Muscle layer of colon (tissue), 2 donors: ENCODE data around the gene TRMT10B.
"Not testable (repeated sequence)": the region's sequence is repeated elsewhere in the genome, so short reads cannot be mapped to it uniquely, and the experiment has no call there.

ENCODE experiments used
- H3K27ac ChIP-seq: one replicate; pipeline ENCODE4 v1.7.0; 2013; ENCODE audit warnings: low read depth, mild to moderate bottlenecking, low read length, moderate library complexity
- H3K27me3 ChIP-seq, 2 donors: one replicate each; pipeline ENCODE4 v1.7.0; 2013; ENCODE audit warnings: low read length in 2 of 2, mild to moderate bottlenecking in 2 of 2; ENCODE audit not compliant: insufficient read depth in 2 of 2, control insufficient read depth in 1 of 2
- H3K36me3 ChIP-seq: one replicate; pipeline ENCODE4 v1.7.0; 2013; ENCODE audit warnings: mild to moderate bottlenecking, low read length; ENCODE audit not compliant: insufficient read depth
- H3K4me1 ChIP-seq: one replicate; pipeline ENCODE4 v1.7.0; 2013; ENCODE audit warnings: mild to moderate bottlenecking, low read length; ENCODE audit not compliant: insufficient read depth
- H3K4me3 ChIP-seq, 2 donors: one replicate each; pipeline ENCODE4 v1.7.0; 2013; ENCODE audit warnings: low read length in 2 of 2, low read depth in 1 of 2, mild to moderate bottlenecking in 1 of 2, moderate library complexity in 1 of 2
- H3K9ac ChIP-seq: one replicate; pipeline ENCODE4 v1.7.0; 2013; ENCODE audit warnings: low read length
- H3K9me3 ChIP-seq: one replicate; pipeline ENCODE4 v1.7.0; 2013; ENCODE audit warnings: mild to moderate bottlenecking, low read length
- donor health status: abdominal sarcoma.
- donor health status: Adenocarcinoma of cecum.

The TRMT10B gene

GRCh38 chr9:37732086-37732741, 21.4 kb upstream of the TRMT10B start:
- Histone ChIP-seq H3K27ac (no peak overlapping the region), H3K4me1 (no peaks in the 10 kb centered on the region), H3K27me3 (no peaks in the 10 kb centered on the region), H3K9me3 (no peaks in the 10 kb centered on the region), H3K36me3 (no peaks in the 10 kb centered on the region), H3K9ac (no peak overlapping the region), H3K4me3 (no peak overlapping the region)

GRCh38 chr9:37732952-37733351, 20.7 kb upstream of the TRMT10B start:
- no peak overlapping the region for H3K9ac ChIP-seq
- no peak overlapping the region for H3K27ac ChIP-seq
- H3K4me3 ChIP-seq = no peak overlapping the region
- no peaks in the 10 kb centered on the region for H3K27me3 ChIP-seq
- H3K4me1 ChIP-seq = no peaks in the 10 kb centered on the region
- H3K9me3 ChIP-seq = no peaks in the 10 kb centered on the region
- H3K36me3 ChIP-seq = no peaks in the 10 kb centered on the region

GRCh38 chr9:37739222-37739621, 14.4 kb upstream of the TRMT10B start:
- no peaks in the 10 kb centered on the region for H3K27me3 ChIP-seq
- no peaks in the 10 kb centered on the region for H3K36me3 ChIP-seq
- no peaks in the 10 kb centered on the region for H3K9me3 ChIP-seq
- no peak overlapping the region for H3K4me3 ChIP-seq
- H3K9ac ChIP-seq = no peak overlapping the region
- no peak overlapping the region for H3K27ac ChIP-seq
- H3K4me1 ChIP-seq = no peaks in the 10 kb centered on the region

GRCh38 chr9:37740128-37740527, 13.5 kb upstream of the TRMT10B start:
- no peak overlapping the region for H3K27ac ChIP-seq
- H3K9ac ChIP-seq = no peak overlapping the region
- no peaks in the 10 kb centered on the region for H3K4me1 ChIP-seq
- H3K4me3 ChIP-seq = no peak overlapping the region
- H3K36me3 ChIP-seq = no peaks in the 10 kb centered on the region
- H3K9me3 ChIP-seq = no peaks in the 10 kb centered on the region
- no peaks in the 10 kb centered on the region for H3K27me3 ChIP-seq

- H3K27ac ChIP-seq = no peak overlapping the region
- H3K27me3 ChIP-seq = no peaks in the 10 kb centered on the region
- no peak overlapping the region for H3K9ac ChIP-seq
- no peak overlapping the region for H3K4me3 ChIP-seq
- no peaks in the 10 kb centered on the region for H3K36me3 ChIP-seq
- H3K9me3 ChIP-seq = no peaks in the 10 kb centered on the region
- H3K4me1 ChIP-seq = no peaks in the 10 kb centered on the region
Measured at GRCh38 chr9:37740631-37741328, 12.8 kb upstream of the TRMT10B start.

- H3K4me3 ChIP-seq = no peak overlapping the region
- H3K9me3 ChIP-seq = no peaks in the 10 kb centered on the region
- no peaks in the 10 kb centered on the region for H3K4me1 ChIP-seq
- H3K36me3 ChIP-seq = no peaks in the 10 kb centered on the region
- no peak overlapping the region for H3K9ac ChIP-seq
- no peaks in the 10 kb centered on the region for H3K27me3 ChIP-seq
- no peak overlapping the region for H3K27ac ChIP-seq
Measured at GRCh38 chr9:37745970-37746369, 7.6 kb upstream of the TRMT10B start.

- Histone ChIP-seq H3K9me3 (no peaks in the 10 kb centered on the region), H3K4me3 (no peak overlapping the region), H3K27me3 (no peaks in the 10 kb centered on the region), H3K27ac (no peak overlapping the region), H3K36me3 (no peaks in the 10 kb centered on the region), H3K4me1 (no peaks in the 10 kb centered on the region), H3K9ac (no peak overlapping the region)
Measured at GRCh38 chr9:37746448-37747270, 6.9 kb upstream of the TRMT10B start.

GRCh38 chr9:37747271-37747753, 6.3 kb upstream of the TRMT10B start:
- no peak overlapping the region for H3K9ac ChIP-seq
- no peak overlapping the region for H3K4me3 ChIP-seq
- H3K4me1 ChIP-seq = no peaks in the 10 kb centered on the region
- no peak overlapping the region for H3K27ac ChIP-seq
- no peaks in the 10 kb centered on the region for H3K27me3 ChIP-seq
- no peaks in the 10 kb centered on the region for H3K9me3 ChIP-seq
- no peaks in the 10 kb centered on the region for H3K36me3 ChIP-seq

GRCh38 chr9:37749129-37749528, 4.5 kb upstream of the TRMT10B start:
- H3K9me3 ChIP-seq = no peaks in the 10 kb centered on the region
- H3K27ac ChIP-seq = no peak overlapping the region
- no peaks in the 10 kb centered on the region for H3K27me3 ChIP-seq
- H3K36me3 ChIP-seq = no peaks in the 10 kb centered on the region
- H3K4me1 ChIP-seq = peaks cover under 1% of the 10 kb centered on the region
- H3K9ac ChIP-seq = no peak overlapping the region
- no peak overlapping the region for H3K4me3 ChIP-seq

GRCh38 chr9:37751186-37751585, 2.4 kb upstream of the TRMT10B start:
- Histone ChIP-seq H3K4me1 (peaks cover 8% of the 10 kb centered on the region), H3K9me3 (no peaks in the 10 kb centered on the region), H3K27ac (no peak overlapping the region), H3K4me3 (no peak overlapping the region), H3K36me3 (no peaks in the 10 kb centered on the region), H3K9ac (no peak overlapping the region), H3K27me3 (no peaks in the 10 kb centered on the region)

GRCh38 chr9:37751704-37752103, 1.9 kb upstream of the TRMT10B start:
- H3K27me3 ChIP-seq, H3K9ac ChIP-seq, H3K9me3 ChIP-seq, H3K4me1 ChIP-seq, H3K27ac ChIP-seq, H3K36me3 ChIP-seq, H3K4me3 ChIP-seq: not testable (repeated sequence)
